Ishikawa (cell line): ENCODE data around the gene SERGEF.

Experiments
- CEBPB ChIP-seq: IDR thresholded peaks from 2 replicates; pipeline ENCODE4 v1.6.1; 2012
- TCF12 ChIP-seq: IDR thresholded peaks from 2 replicates; pipeline ENCODE4 v1.6.1; 2012; ENCODE audit warnings: low read depth
- YY1 ChIP-seq: IDR thresholded peaks from 2 replicates; pipeline ENCODE4 v1.6.1; 2012; ENCODE audit warnings: low read depth
- TF ChIP-seq, protein P1 (sequence below): IDR thresholded peaks from 2 replicates; pipeline ENCODE4 v1.6.1; 2012; ENCODE audit warnings: low read depth, mild to moderate bottlenecking

DNA sequence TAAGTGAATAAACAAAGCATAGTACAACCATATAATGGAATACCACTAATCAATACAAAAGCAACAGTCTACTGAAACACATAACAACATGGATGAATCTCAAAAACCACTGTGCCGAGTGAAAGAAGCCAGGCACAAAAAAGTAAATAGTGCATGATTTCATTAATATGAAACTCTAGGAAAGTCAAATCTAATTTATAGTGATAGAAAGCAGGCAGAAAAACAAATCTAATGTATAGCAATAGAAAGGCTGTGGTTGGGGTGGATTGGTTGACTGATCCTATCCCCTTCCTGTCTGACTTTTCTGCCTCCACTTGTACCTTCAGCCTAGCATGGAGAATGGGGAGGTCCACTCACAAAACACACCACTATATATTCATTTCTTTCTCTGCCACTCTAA is 115.4 kb downstream of the SERGEF start:
- TF ChIP-seq, protein P1, sequence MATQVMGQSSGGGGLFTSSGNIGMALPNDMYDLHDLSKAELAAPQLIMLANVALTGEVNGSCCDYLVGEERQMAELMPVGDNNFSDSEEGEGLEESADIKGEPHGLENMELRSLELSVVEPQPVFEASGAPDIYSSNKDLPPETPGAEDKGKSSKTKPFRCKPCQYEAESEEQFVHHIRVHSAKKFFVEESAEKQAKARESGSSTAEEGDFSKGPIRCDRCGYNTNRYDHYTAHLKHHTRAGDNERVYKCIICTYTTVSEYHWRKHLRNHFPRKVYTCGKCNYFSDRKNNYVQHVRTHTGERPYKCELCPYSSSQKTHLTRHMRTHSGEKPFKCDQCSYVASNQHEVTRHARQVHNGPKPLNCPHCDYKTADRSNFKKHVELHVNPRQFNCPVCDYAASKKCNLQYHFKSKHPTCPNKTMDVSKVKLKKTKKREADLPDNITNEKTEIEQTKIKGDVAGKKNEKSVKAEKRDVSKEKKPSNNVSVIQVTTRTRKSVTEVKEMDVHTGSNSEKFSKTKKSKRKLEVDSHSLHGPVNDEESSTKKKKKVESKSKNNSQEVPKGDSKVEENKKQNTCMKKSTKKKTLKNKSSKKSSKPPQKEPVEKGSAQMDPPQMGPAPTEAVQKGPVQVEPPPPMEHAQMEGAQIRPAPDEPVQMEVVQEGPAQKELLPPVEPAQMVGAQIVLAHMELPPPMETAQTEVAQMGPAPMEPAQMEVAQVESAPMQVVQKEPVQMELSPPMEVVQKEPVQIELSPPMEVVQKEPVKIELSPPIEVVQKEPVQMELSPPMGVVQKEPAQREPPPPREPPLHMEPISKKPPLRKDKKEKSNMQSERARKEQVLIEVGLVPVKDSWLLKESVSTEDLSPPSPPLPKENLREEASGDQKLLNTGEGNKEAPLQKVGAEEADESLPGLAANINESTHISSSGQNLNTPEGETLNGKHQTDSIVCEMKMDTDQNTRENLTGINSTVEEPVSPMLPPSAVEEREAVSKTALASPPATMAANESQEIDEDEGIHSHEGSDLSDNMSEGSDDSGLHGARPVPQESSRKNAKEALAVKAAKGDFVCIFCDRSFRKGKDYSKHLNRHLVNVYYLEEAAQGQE, result no peak
- TF ChIP-seq CEBPB, result no peak
- TF ChIP-seq YY1, result no peak
- TF ChIP-seq TCF12, result no peak
